HUES6 (cell line): ENCODE data around the gene SEMA4B.
"Not testable (repeated sequence)": the region's sequence is repeated elsewhere in the genome, so short reads cannot be mapped to it uniquely, and the experiment has no call there.

Experiments used
- H3K27ac ChIP-seq: 2 replicates; pipeline ENCODE4 v1.7.0; 2013; ENCODE audit warnings: low read depth, mild to moderate bottlenecking, low read length, inconsistent platforms
- H3K27me3 ChIP-seq: 2 replicates; pipeline ENCODE4 v1.6.1; 2013; ENCODE audit warnings: low read length; ENCODE audit not compliant: control insufficient read depth, insufficient read depth
- H3K36me3 ChIP-seq: 2 replicates; pipeline ENCODE4 v1.6.1; 2013; ENCODE audit warnings: low read length; ENCODE audit not compliant: control insufficient read depth, insufficient read depth
- H3K4me1 ChIP-seq: 2 replicates; pipeline ENCODE4 v1.6.1; 2013; ENCODE audit warnings: low read length; ENCODE audit not compliant: control insufficient read depth, insufficient read depth
- H3K4me3 ChIP-seq: 2 replicates; pipeline ENCODE4 v1.5.1; 2013; ENCODE audit warnings: low read depth, low read length
- H3K9ac ChIP-seq: one replicate; pipeline ENCODE4 v1.6.1; 2013; ENCODE audit warnings: mild to moderate bottlenecking, low read length
- H3K9me3 ChIP-seq: 2 replicates; pipeline ENCODE4 v1.6.1; 2013; ENCODE audit warnings: low read depth, low read length; ENCODE audit not compliant: control insufficient read depth, insufficient read depth

The SEMA4B gene

GRCh38 chr15:90243943-90244639, 43.0 kb downstream of the SEMA4B start:
- Histone ChIP-seq H3K4me1 (no peaks in the 10 kb centered on the region), H3K9ac (no peak overlapping the region), H3K27me3 (no peaks in the 10 kb centered on the region), H3K36me3 (no peaks in the 10 kb centered on the region), H3K27ac (no peak overlapping the region), H3K9me3 (no peaks in the 10 kb centered on the region), H3K4me3 (no peak overlapping the region)

- H3K9me3 ChIP-seq: no peaks in the 10 kb centered on the region
- no peak overlapping the region for H3K9ac ChIP-seq
- peaks cover 4% of the 10 kb centered on the region for H3K27me3 ChIP-seq
- H3K4me1 ChIP-seq: peaks cover 8% of the 10 kb centered on the region; the same call in 1 of the 2 replicates
- no peaks in the 10 kb centered on the region for H3K36me3 ChIP-seq
- H3K4me3 ChIP-seq: no peak overlapping the region; the same call in 1 of the 2 replicates
- no peak overlapping the region for H3K27ac ChIP-seq
Measured at GRCh38 chr15:90248789-90249202, 47.7 kb downstream of the SEMA4B start.

DNA sequence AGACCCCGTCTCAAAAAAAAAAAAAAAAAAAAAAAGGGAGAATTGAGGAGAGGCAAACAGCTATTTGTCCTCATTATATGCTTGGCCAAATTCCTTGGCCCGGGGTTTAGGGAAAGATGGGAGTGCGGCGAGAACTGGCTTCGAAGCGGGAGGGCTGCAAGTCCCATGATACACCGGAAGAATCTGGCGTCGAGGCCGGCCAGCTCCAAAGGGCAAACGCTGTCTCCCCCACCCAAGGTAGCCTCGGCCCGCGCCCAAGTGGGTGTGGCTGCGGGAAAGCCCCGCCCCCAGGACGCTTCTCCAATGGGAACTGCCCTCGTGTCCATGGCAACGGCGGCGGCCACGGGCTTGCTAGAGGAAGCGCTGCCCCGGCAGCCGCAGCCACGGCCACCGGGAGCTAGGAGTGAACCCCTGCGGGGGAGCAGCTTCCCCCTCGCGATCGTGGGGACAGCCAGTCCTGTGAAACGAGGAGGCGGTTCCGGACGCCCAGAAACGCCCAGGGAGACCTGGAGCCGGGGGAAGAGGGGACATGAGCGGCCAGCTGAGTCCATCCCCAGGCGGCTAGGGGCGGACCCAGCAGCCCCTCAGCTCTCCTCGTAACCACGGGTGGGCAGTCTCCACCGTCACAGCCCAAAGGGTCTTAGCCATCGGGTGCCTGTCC, 48.2 kb downstream of the SEMA4B start, which contains the start of gene TTLL13:
TSS of gene TTLL13 (plus strand) at position 354 of the 661 bp plus-strand sequence. CDS start 1,075 bp downstream, outside the sequence.
- H3K4me1 ChIP-seq: peaks cover 8% of the 10 kb centered on the region; the same call in 1 of the 2 replicates
- H3K9ac ChIP-seq: no peak within 1 kb of the TSS
- H3K27ac ChIP-seq: no peak within 1 kb of the TSS
- H3K9me3 ChIP-seq: no peaks in the 10 kb centered on the region
- H3K4me3 ChIP-seq: peak within 1 kb of the TSS; percentile 73
- H3K27me3 ChIP-seq: peaks cover 4% of the 10 kb centered on the region
- H3K36me3 ChIP-seq: no peaks in the 10 kb centered on the region

DNA sequence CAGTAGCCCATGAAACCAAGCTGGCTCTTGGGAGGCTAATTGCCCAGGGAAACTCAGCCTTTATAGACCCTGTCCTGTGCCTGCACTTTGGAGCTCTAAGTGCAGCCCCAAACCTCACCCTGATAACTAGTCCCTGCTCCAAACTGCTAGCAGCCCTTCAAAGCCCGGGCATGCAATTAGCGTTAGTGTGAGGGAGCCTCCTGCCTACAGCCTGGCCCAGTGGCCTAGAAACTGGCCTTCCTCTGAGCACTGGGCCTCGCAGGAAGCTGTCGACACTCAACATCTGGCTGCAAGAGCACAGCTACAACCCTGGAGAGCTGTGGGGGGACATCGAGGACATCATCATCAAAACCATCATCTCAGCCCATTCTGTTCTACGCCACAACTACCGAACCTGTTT, 56.6 kb downstream of the SEMA4B start:
- H3K9ac ChIP-seq: no peak overlapping the region
- H3K27me3 ChIP-seq: no peaks in the 10 kb centered on the region
- no peaks in the 10 kb centered on the region for H3K36me3 ChIP-seq
- no peak overlapping the region for H3K27ac ChIP-seq
- H3K4me1 ChIP-seq: no peaks in the 10 kb centered on the region; the same call in 1 of the 2 replicates
- no peaks in the 10 kb centered on the region for H3K9me3 ChIP-seq
- H3K4me3 ChIP-seq: no peak overlapping the region

DNA sequence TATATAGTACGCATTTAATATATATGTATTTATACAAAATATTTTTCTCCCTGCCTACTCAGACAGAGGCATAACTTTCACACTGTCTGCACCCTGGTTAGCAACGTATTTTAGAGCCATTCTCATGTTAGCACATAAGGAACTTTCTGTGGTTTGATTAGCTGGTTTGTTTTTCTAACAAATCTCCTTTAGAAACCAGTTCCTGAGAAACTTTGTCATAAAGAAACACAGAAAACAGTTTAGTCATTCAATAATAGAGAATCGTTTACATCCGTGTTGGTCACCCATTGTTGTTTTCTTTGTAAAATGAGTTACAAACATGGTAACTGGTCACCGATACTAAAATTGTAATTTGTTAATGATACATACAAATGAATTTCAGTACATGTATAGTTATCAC, 58.4 kb downstream of the SEMA4B start:
- Histone ChIP-seq H3K9ac (no peak overlapping the region), H3K4me1 (peaks cover under 1% of the 10 kb centered on the region), H3K27ac (no peak overlapping the region)

DNA sequence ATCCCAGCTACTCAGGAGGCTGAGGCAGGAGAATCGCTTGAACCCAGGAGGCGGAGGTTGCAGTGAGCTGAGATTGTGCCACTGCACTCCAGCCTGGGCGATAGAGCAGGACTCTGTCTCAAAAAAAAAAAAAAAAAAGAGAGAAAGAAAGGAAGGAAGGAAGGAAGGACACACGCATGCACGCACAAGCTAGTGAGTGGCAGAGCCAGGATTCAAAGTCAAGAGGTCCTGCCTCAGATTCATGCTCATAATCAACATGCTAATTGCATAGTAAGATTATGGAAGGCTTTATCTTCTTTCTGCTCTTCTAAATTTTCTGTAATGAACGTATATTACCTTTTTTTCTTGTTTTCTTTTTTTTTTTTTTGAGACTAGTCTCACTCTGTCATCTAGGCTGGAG, 59.6 kb downstream of the SEMA4B start:
- not testable (repeated sequence) for H3K27ac ChIP-seq, H3K27me3 ChIP-seq, H3K4me1 ChIP-seq, H3K36me3 ChIP-seq, H3K4me3 ChIP-seq, H3K9me3 ChIP-seq, H3K9ac ChIP-seq

More for the DNA sequence above, 58.4 kb downstream of the SEMA4B start:
- H3K36me3 ChIP-seq: no peaks in the 10 kb centered on the region
- no peak overlapping the region for H3K4me3 ChIP-seq
- no peaks in the 10 kb centered on the region for H3K27me3 ChIP-seq
- H3K9me3 ChIP-seq: no peaks in the 10 kb centered on the region

- peaks cover 4% of the 10 kb centered on the region for H3K4me1 ChIP-seq
- no peak overlapping the region for H3K27ac ChIP-seq
- H3K4me3 ChIP-seq: no peak overlapping the region
- no peaks in the 10 kb centered on the region for H3K9me3 ChIP-seq
- H3K9ac ChIP-seq: no peak overlapping the region
- H3K36me3 ChIP-seq: peaks cover 3% of the 10 kb centered on the region; the same call in 1 of the 2 replicates
- no peaks in the 10 kb centered on the region for H3K27me3 ChIP-seq
Measured at GRCh38 chr15:90261811-90262210, 60.7 kb downstream of the SEMA4B start.

DNA sequence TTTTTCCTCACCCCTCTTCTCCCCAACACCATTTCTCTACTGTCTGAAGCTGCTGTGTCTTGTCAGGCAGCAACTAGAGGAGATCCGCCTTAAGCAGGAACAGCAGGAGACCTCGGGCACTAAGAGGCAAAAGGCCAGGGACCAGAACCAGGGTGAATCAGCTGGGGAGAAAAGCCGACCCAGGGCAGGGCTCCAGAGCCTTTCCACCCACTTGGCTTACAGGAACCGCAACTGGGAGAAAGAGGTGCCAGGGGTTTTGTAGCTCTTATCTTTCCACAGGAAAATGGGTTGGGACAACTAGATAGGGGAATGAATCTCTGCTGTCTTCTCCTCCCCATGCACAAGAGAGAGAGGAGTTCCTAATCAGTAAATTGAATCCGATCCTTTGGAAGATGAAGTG, 61.3 kb downstream of the SEMA4B start:
- Histone ChIP-seq H3K27me3 (no peaks in the 10 kb centered on the region), H3K27ac (no peak overlapping the region), H3K4me1 (peaks cover 7% of the 10 kb centered on the region), H3K9me3 (no peaks in the 10 kb centered on the region), H3K9ac (no peak overlapping the region), H3K36me3 (peaks cover 8% of the 10 kb centered on the region), H3K4me3 (no peak overlapping the region)

- H3K27me3 ChIP-seq: no peaks in the 10 kb centered on the region
- peaks cover 18% of the 10 kb centered on the region for H3K36me3 ChIP-seq
- peak overlapping the region; percentile 79 for H3K9ac ChIP-seq
- H3K4me3 ChIP-seq: peak overlapping the region; percentile 91
- H3K4me1 ChIP-seq: peaks cover 10% of the 10 kb centered on the region
- H3K9me3 ChIP-seq: no peaks in the 10 kb centered on the region
- H3K27ac ChIP-seq: peak overlapping the region; percentile 71; the same call in 1 of the 2 replicates
Measured at GRCh38 chr15:90264671-90265070, 63.5 kb downstream of the SEMA4B start.

- peaks cover 26% of the 10 kb centered on the region for H3K36me3 ChIP-seq
- no peaks in the 10 kb centered on the region for H3K27me3 ChIP-seq
- H3K9ac ChIP-seq: peak within 1 kb of the TSS; percentile 79
- peak within 1 kb of the TSS; percentile 71 for H3K27ac ChIP-seq
- H3K4me3 ChIP-seq: peak within 1 kb of the TSS; percentile 91
- H3K4me1 ChIP-seq: peaks cover 10% of the 10 kb centered on the region
- H3K9me3 ChIP-seq: no peaks in the 10 kb centered on the region
Measured at GRCh38 chr15:90265271-90266060, 64.3 kb downstream of the SEMA4B start, which contains the start of gene NGRN. NGRN (plus strand) TSS chr15:90265672; CDS start chr15:90265713, 41 bp downstream.
